GM18870 (cell line): ENCODE measurements around the gene ZBTB32.
"Not testable (repeated sequence)": the region's sequence is repeated elsewhere in the genome, so short reads cannot be mapped to it uniquely, and the experiment has no call there.

ENCODE experiments used
- ATAC-seq: cut with Tn5 transposase; IDR thresholded peaks from one replicate; pipeline ENCODE4 v1.9.1; 2021; ENCODE audit warnings: moderate library complexity; ENCODE audit not compliant: unreplicated experiment

Gene ZBTB32, protein sequence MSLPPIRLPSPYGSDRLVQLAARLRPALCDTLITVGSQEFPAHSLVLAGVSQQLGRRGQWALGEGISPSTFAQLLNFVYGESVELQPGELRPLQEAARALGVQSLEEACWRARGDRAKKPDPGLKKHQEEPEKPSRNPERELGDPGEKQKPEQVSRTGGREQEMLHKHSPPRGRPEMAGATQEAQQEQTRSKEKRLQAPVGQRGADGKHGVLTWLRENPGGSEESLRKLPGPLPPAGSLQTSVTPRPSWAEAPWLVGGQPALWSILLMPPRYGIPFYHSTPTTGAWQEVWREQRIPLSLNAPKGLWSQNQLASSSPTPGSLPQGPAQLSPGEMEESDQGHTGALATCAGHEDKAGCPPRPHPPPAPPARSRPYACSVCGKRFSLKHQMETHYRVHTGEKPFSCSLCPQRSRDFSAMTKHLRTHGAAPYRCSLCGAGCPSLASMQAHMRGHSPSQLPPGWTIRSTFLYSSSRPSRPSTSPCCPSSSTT

GRCh38 chr19:35704218-35704617, at the start of gene ZBTB32:
Gene ZBTB32, plus strand, starts transcription at chr19:35704558. Its CDS starts 10,069 bp downstream, at chr19:35714627.
- no peak for ATAC-seq

DNA sequence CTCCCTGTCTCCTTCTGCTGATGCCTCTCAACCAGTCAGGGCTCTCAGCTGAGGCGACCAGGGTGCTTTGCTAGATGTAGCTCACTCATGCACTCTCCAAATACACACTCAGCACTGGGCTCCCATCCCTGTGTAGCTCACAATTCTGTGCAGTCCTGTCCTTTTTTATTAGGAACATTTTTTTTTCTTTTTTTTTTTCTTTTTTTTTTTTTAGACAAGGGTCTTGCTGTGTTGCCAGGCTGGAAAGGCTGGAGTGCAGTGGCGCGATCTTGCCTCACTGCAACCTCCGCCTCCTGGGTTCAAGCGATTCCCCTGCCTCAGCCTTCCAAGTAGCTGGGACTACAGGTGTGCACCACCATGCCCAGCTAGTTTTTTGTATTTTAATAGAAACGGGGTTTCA, 49.5 kb upstream of the ZBTB32 start:
- not testable (repeated sequence) for ATAC-seq

GRCh38 chr19:35655600-35655999, 48.8 kb upstream of the ZBTB32 start:
- no peak for ATAC-seq

- ATAC-seq: no peak
These were observed 47.7 kb upstream of the ZBTB32 start for GRCh38 chr19:35656700-35657099.

- no peak for ATAC-seq
These were observed 46.3 kb upstream of the ZBTB32 start for GRCh38 chr19:35657904-35658700.

- ATAC-seq: no peak
These were observed 42.4 kb upstream of the ZBTB32 start for GRCh38 chr19:35661995-35662340.

DNA sequence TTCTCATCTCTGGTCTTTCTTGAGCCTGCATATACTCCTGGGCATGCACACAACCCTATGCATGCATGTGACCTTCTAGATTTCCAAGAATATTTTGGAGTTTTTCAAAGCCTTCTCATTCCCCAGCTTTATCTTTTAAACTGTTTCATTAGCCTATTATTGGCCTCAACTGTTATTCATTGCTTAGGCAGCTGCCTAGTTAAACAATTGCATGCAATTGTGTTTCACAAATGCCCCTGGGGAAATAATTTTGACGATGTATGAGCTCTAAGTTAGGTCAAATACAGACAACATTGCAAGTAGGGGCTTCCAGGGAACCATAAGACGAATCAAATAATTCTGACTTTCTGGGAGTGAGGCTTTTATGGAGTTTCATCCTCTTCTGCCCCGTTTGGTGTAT, 40.4 kb upstream of the ZBTB32 start:
- ATAC-seq: no peak

- ATAC-seq: no peak
These were observed 39.2 kb upstream of the ZBTB32 start for GRCh38 chr19:35665157-35665556.

DNA sequence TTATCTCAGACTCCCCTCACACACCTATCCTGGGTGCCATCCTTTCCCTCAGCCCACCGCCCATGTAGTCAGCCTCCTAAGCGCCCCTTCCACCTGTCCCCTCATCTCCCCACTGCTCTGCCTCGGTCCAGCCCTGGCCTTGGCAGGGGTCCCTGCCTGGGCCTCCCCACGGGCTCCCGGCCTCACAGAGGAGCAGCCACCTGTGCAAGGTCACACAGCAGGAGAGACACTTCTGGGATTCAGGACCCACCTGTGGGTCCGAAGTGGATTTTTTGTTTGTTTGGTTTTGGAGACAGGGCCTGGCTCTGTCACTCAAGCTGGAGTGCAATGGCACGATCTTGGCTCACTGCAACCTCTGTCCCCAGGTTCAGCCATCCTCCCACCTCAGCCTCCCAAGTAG, 38.8 kb upstream of the ZBTB32 start:
- no peak for ATAC-seq

GRCh38 chr19:35666251-35666913, 38.0 kb upstream of the ZBTB32 start, which contains the start of gene UPK1A:
Gene UPK1A, plus strand, starts transcription at chr19:35666517. Its CDS starts 296 bp downstream, at chr19:35666813.
- ATAC-seq: no peak

GRCh38 chr19:35669566-35669965, 34.8 kb upstream of the ZBTB32 start:
- ATAC-seq: no peak

DNA sequence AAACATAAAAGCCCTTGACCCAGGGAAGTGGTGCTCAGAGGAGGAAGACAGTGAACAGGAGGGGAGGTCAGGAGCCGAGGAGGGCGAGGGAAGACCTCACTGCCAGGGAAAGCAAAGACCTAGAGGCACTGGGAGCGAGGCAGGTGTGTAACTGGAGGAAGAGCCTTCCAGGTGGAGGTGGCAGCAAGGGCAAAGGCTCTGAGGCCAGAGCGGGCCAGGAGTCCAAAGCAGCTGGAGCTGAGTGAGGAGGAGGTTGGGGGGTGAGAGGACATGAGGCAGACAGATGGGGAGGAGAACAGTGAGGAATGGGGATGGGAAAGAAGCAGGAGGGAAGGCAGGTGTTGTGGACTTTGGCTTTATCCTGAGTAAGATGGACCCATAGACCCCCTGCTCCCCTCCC, 34.4 kb upstream of the ZBTB32 start:
- ATAC-seq: no peak

DNA sequence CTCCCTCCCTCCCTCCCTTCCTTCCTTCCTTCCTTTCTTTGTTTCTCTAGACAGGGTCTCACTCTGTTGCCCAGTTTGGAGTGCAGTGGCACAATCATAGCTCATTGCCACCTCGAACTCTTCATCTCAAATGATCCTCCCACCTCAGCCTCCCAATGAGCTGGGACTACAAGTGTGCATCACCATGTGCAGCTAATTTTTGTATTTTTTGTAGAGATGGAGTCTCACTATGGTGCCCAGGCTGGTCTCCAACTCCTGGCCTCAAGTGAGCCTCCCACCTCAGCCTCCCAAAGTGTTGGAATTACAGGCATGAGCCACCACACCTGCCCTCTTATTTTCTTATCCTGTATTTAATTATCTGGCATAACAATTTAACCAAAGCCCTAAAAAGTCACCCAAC, 33.7 kb upstream of the ZBTB32 start:
- no peak for ATAC-seq

GRCh38 chr19:35671818-35672217, 32.5 kb upstream of the ZBTB32 start:
- no peak for ATAC-seq

GRCh38 chr19:35673121-35673804, 31.1 kb upstream of the ZBTB32 start:
- no peak for ATAC-seq

GRCh38 chr19:35675589-35676140, 28.7 kb upstream of the ZBTB32 start:
- ATAC-seq: no peak

DNA sequence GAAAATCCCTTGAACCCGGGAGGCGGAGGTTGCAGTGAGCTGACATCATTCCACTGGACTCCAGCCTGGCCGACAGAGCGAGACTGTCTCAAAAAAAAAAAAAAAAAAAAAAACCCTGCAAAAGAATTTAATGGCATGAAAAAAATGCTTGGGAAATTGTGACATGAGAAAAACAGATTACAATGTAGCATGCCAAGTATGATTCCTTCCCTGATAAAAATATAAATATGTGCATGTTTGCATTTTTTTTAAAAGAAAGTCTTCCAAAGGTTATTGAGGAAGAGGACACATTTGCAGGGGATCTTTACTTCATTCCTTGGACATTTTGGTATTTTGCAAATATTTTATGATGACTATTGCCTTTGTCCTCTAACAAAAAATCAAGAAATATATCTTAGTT, 14.5 kb upstream of the ZBTB32 start:
- ATAC-seq: no peak

DNA sequence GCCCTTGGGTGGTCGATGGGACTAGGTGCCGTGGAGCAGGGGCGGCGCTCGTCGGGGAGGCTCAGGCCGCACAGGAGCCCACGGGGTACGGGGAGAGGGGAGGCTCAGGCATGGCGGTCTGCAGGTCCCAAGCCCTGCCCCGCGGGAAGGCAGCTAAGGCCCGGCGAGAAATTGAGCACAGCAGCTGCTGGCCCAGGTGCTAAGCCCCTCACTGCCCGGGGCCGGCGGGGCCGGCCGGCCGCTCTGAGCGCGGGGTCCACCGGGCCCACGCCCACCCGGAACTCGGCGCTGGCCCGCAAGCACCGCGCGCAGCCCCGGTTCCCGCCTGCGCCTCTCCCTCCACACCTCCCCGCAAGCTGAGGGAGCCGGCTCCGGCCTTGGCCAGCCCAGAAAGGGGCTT, 13.3 kb upstream of the ZBTB32 start:
- not testable (repeated sequence) for ATAC-seq

GRCh38 chr19:35692010-35692409, 12.3 kb upstream of the ZBTB32 start:
- ATAC-seq: no peak

- no peak for ATAC-seq
These were observed 10.9 kb upstream of the ZBTB32 start for GRCh38 chr19:35693422-35693821.
